ENCODE results near the gene OR14A2. TPM values are rescaled to one million over a fixed set of nuclear protein-coding genes. Genes with fewer than 3 reads are reported as not detected.
"Not testable (repeated sequence)": the region's sequence is repeated elsewhere in the genome, so short reads cannot be mapped to it uniquely, and the experiment has no call there.

The OR14A2 gene
- total RNA-seq, 1 donor from 2014 or later, result not detected

DNA sequence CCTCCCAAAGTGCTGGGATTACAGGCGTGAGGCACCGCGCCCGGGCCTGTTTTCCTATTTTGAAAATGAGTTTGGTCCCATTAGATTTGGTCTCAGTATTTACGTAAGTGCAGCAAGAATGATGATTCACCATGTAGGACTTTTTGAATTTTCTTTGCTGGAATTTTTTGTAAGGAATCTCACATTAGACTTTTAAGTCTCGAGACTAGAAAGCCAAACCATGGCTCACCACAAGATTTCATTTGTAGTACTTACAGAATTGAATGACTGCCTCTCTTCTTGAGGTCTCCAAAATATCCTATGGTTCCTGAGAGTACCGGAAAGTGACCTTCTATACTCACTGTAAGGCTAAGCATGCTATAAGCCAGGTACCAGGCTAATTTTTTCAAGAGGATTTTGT, 325 bp downstream of the OR14A2 start:
- intact Hi-C loops (cut with DNase I), result no loop called here
- no peak overlapping the region for H3K27ac ChIP-seq
- H3K4me3 ChIP-seq, result no peak overlapping the region
- no peaks in the 10 kb centered on the region for H3K36me3 ChIP-seq
- TF ChIP-seq, protein P1, sequence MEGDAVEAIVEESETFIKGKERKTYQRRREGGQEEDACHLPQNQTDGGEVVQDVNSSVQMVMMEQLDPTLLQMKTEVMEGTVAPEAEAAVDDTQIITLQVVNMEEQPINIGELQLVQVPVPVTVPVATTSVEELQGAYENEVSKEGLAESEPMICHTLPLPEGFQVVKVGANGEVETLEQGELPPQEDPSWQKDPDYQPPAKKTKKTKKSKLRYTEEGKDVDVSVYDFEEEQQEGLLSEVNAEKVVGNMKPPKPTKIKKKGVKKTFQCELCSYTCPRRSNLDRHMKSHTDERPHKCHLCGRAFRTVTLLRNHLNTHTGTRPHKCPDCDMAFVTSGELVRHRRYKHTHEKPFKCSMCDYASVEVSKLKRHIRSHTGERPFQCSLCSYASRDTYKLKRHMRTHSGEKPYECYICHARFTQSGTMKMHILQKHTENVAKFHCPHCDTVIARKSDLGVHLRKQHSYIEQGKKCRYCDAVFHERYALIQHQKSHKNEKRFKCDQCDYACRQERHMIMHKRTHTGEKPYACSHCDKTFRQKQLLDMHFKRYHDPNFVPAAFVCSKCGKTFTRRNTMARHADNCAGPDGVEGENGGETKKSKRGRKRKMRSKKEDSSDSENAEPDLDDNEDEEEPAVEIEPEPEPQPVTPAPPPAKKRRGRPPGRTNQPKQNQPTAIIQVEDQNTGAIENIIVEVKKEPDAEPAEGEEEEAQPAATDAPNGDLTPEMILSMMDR (IDR thresholded peaks at IDR 0.05), result no peak
- TF ChIP-seq POLR2A (IDR thresholded peaks at IDR 0.05) (no peak), POLR2AphosphoS5 (IDR thresholded peaks at IDR 0.05; ENCODE audit: insufficient read depth in 1 of 2, low read depth in 1 of 2) (no peak)
- DNase-seq (ENCODE audit: extremely low spot score in 2 of 2), result no peak
- H3K27me3 ChIP-seq, result no peaks in the 10 kb centered on the region
- no peaks in the 10 kb centered on the region for H3K4me1 ChIP-seq
- H3K9me3 ChIP-seq, result no peaks in the 10 kb centered on the region

DNA sequence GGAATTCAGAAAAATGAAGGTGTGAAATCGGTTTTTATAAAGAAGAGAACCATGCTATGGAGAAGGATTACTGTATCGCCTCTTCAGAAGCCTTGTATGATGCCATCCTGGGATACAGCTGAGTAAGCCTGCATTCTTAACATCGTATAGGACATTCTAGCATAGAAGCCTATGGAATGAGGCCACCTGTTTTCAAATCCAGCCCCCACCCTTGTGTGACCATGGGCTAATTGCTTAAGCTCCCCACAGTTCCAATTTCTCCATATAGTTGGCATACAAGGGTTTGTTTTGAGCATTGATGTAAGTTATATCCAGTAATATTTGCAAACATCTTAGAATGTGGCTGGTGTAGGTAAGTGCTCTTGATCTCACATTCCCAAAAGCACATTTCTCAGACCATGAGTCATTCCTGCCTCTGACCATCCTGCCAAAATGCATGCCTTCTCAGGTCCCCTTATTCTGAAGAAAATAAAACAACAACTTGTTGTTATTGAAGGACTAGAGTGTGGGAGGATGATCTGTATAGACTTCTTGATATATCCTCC, 1.5 kb downstream of the OR14A2 start:
- H3K9me3 ChIP-seq, result no peaks in the 10 kb centered on the region
- no peaks in the 10 kb centered on the region for H3K4me1 ChIP-seq
- TF ChIP-seq POLR2A (IDR thresholded peaks at IDR 0.05) (no peak), POLR2AphosphoS5 (IDR thresholded peaks at IDR 0.05; ENCODE audit: insufficient read depth in 1 of 2, low read depth in 1 of 2) (no peak)
- TF ChIP-seq, protein P1 (IDR thresholded peaks at IDR 0.05), result no peak
- intact Hi-C loops (cut with DNase I), result no loop called here
- no peaks in the 10 kb centered on the region for H3K36me3 ChIP-seq
- no peak overlapping the region for H3K27ac ChIP-seq
- H3K4me3 ChIP-seq, result no peak overlapping the region
- no peaks in the 10 kb centered on the region for H3K27me3 ChIP-seq
- DNase-seq (ENCODE audit: extremely low spot score in 2 of 2), result no peak

DNA sequence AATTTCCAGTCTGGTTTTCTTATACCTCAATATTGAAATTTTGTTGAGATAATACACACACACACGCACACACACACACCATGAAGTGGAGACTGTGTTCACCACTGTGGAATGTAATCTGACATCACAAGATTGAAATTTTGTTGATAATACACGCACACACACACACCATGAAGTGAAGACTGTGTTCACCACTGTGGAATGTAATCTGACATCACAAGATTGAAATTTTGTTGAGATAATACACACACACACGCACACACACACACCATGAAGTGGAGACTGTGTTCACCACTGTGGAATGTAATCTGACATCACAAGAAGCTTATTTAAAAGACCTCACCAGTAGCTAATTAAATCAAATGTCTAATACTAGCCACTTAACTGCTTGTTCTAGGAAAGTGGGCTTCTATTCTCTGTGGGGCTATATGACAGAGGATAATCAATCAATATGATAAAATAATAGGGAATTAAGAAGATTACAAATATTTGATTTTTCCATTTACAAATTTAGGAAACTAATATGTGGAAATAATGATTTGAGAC, 5.7 kb downstream of the OR14A2 start:
- DNase-seq (ENCODE audit: extremely low spot score in 2 of 2); H3K27me3 ChIP-seq; H3K36me3 ChIP-seq; H3K4me3 ChIP-seq; H3K9me3 ChIP-seq; intact Hi-C loops (cut with DNase I); H3K27ac ChIP-seq; H3K4me1 ChIP-seq: not testable (repeated sequence)

DNA sequence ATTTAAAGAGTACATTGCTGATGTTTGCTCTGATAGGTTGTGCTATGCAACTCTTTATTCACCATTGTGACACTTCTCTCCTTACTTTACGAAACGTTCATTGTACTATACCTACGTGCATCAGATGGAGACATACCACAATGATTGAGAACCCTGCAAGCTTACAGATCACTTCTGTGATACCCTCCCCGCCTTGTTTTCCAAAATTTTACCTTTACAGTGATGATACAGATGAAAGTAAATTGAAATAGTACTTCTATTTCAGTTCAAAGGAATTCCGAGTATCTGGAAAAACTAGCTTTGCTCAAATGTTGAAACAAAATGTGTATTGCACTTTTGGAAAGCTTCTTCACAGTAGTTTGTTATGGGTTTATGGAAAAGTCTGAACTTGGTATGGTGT, 6.2 kb downstream of the OR14A2 start:
- no peaks in the 10 kb centered on the region for H3K36me3 ChIP-seq
- H3K9me3 ChIP-seq, result no peaks in the 10 kb centered on the region
- H3K4me3 ChIP-seq, result no peak overlapping the region
- TF ChIP-seq POLR2AphosphoS5 (IDR thresholded peaks at IDR 0.05; ENCODE audit: insufficient read depth in 1 of 2, low read depth in 1 of 2) (no peak), POLR2A (IDR thresholded peaks at IDR 0.05) (no peak)
- TF ChIP-seq, protein P1 (IDR thresholded peaks at IDR 0.05), result no peak
- H3K4me1 ChIP-seq, result no peaks in the 10 kb centered on the region
- no peaks in the 10 kb centered on the region for H3K27me3 ChIP-seq
- H3K27ac ChIP-seq, result no peak overlapping the region
- no peak for DNase-seq (ENCODE audit: extremely low spot score in 2 of 2)
- intact Hi-C loops (cut with DNase I), result no loop called here

DNA sequence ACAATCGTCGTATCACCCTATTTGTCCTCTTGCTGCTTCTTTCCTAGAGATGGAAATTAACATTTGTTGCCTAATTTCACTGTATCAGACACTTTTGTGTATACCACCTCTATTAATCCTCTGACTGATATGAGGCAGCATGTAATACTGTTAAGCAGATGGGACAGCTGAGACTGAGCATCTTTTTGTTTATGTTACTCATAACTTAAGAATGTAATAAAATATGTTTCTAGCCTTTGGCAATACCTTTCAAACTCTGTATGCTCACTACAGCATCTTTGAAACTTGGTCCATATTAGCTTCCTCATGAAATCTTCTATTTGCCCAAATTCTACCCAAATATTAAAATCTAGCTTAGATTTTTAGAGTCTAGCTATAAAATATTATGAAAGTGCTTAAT, 7.2 kb downstream of the OR14A2 start:
- intact Hi-C loops (cut with DNase I), result no loop called here
- no peak for TF ChIP-seq POLR2AphosphoS5 (IDR thresholded peaks at IDR 0.05; ENCODE audit: insufficient read depth in 1 of 2, low read depth in 1 of 2)
- no peak for TF ChIP-seq POLR2A (IDR thresholded peaks at IDR 0.05)
- TF ChIP-seq, protein P1 (IDR thresholded peaks at IDR 0.05), result no peak
- Histone ChIP-seq H3K27ac (no peak overlapping the region), H3K4me3 (no peak overlapping the region), H3K4me1 (no peaks in the 10 kb centered on the region), H3K9me3 (no peaks in the 10 kb centered on the region), H3K36me3 (no peaks in the 10 kb centered on the region), H3K27me3 (no peaks in the 10 kb centered on the region)
- no peak for DNase-seq (ENCODE audit: extremely low spot score in 2 of 2)
